Spleen (tissue), 3 donors: ENCODE data around the gene OLFM1.
"Not testable (repeated sequence)": the region's sequence is repeated elsewhere in the genome, so short reads cannot be mapped to it uniquely, and the experiment has no call there.

Experiments
- POLR2A ChIP-seq, 3 donors: fragments of 450-650 bp; IDR thresholded peaks; one replicate each; pipeline ENCODE4 v1.5.1; 2017; ENCODE audit warnings: antibody characterized with exemption in 3 of 3, mild to moderate bottlenecking in 1 of 3
- POLR2AphosphoS5 ChIP-seq, 3 donors: sonication (generic); formaldehyde crosslinking; IDR thresholded peaks; one replicate each; pipeline ENCODE4 v1.5.1; 2017; ENCODE audit warnings: antibody characterized with exemption in 3 of 3

GRCh38 chr9:135162599-135162998, 75.1 kb downstream of the OLFM1 start:
- not testable (repeated sequence) for TF ChIP-seq POLR2A, POLR2AphosphoS5 (IDR thresholded peaks at IDR 0.05)
